Keratinocyte (primary cell): ENCODE measurements around the gene PLCL1. TPM values are rescaled to one million over a fixed set of nuclear protein-coding genes. Genes with fewer than 3 reads are reported as not detected.

ENCODE experiments used
- DNase-seq: peaks from one replicate; pipeline ENCODE4 v3.0.0-alpha.2; 2011; ENCODE audit warnings: low read depth, missing footprints, low spot score
- FAIRE-seq: peaks from 2 replicates; lab custom pipeline; 2011; peaks lifted over from hg19 to GRCh38; lab: Jason Lieb, UNC
- H2AFZ ChIP-seq: 2 replicates; pipeline ENCODE4 v1.6.0; 2012; ENCODE audit warnings: low read length, control low read depth, inconsistent platforms; ENCODE audit not compliant: control insufficient read depth
- H3K27ac ChIP-seq: 2 replicates; pipeline ENCODE4 v1.5.1; 2011; ENCODE audit warnings: low read length; ENCODE audit not compliant: control insufficient read depth, insufficient read depth
- H3K27me3 ChIP-seq: 3 replicates; pipeline ENCODE4 v1.6.0; 2011; ENCODE audit warnings: low read length; ENCODE audit not compliant: control insufficient read depth, insufficient read depth; ENCODE audit errors: extremely low read depth
- H3K36me3 ChIP-seq, 2 experiments: 2 replicates in 1 of 2; 3 replicates in 1 of 2; pipeline ENCODE4 v1.5.1; 2011; ENCODE audit warnings: low read length in 2 of 2, mild to moderate bottlenecking in 1 of 2; ENCODE audit not compliant: control insufficient read depth in 2 of 2, insufficient read depth in 2 of 2; ENCODE audit errors: extremely low read depth in 1 of 2
- H3K4me1 ChIP-seq: 3 replicates; pipeline ENCODE4 v1.5.1; 2011; ENCODE audit warnings: low read length; ENCODE audit not compliant: control insufficient read depth, insufficient read depth; ENCODE audit errors: extremely low read depth
- H3K4me2 ChIP-seq: 3 replicates; pipeline ENCODE4 v1.6.0; 2011; ENCODE audit warnings: low read depth, low read length; ENCODE audit not compliant: control insufficient read depth, insufficient read depth; ENCODE audit errors: extremely low read depth
- H3K4me3 ChIP-seq, 3 experiments: fragments of 200-600 bp in 1 of 3; sonication (generic) in 1 of 3; 2 replicates in 2 of 3; 3 replicates in 1 of 3; pipeline ENCODE4 v1.5.1; 2011 to 2016; ENCODE audit warnings: low read length in 3 of 3, mild to moderate bottlenecking in 3 of 3, control low read depth in 2 of 3, inconsistent platforms in 1 of 3, low read depth in 1 of 3, mixed read lengths in 1 of 3, mixed run types in 1 of 3, moderate library complexity in 1 of 3; ENCODE audit not compliant: control insufficient read depth in 2 of 3, insufficient read depth in 2 of 3; ENCODE audit errors: extremely low read depth in 1 of 3
- H3K79me2 ChIP-seq: 2 replicates; pipeline ENCODE4 v1.6.0; 2012; ENCODE audit warnings: low read length; ENCODE audit not compliant: control insufficient read depth, insufficient read depth
- H3K9ac ChIP-seq: 3 replicates; pipeline ENCODE4 v1.6.0; 2011; ENCODE audit warnings: low read length; ENCODE audit not compliant: control insufficient read depth, insufficient read depth; ENCODE audit errors: extremely low read depth
- H3K9me1 ChIP-seq: 3 replicates; pipeline ENCODE4 v1.6.0; 2011; ENCODE audit warnings: low read length; ENCODE audit not compliant: control insufficient read depth, insufficient read depth; ENCODE audit errors: extremely low read depth
- H3K9me3 ChIP-seq: 2 replicates; pipeline ENCODE4 v1.5.1; 2012; ENCODE audit warnings: low read depth, low read length; ENCODE audit not compliant: control insufficient read depth
- H4K20me1 ChIP-seq: 3 replicates; pipeline ENCODE4 v1.6.0; 2011; ENCODE audit warnings: low read length; ENCODE audit not compliant: control insufficient read depth, insufficient read depth; ENCODE audit errors: extremely low read depth
- EZH2 ChIP-seq: IDR thresholded peaks from one replicate; pipeline ENCODE4 v1.6.1; 2012; ENCODE audit warnings: inconsistent platforms, mild to moderate bottlenecking, low read length, moderate library complexity
- dilution Hi-C: fragments of 300-500 bp; cut with MboI; formaldehyde crosslinking; loops from one replicate; pipeline ENCODE4 v1.7.0; 2020; ENCODE audit warnings: low sequenced_read_pairs; ENCODE audit not compliant: extremely low pct_ligation_motif_present
- polyA plus RNA-seq, 5 experiments: library from polyadenylated mRNA; depleted of rRNA in 3 of 5; stranded (reverse) in 3 of 5; stranded (forward) in 1 of 5; unstranded in 1 of 5; fragments of >200 nt; gene quantifications; 1 replicate in 1 of 5; 2 replicates in 3 of 5; 3 replicates in 1 of 5; pipeline versions ENCODE4 v1.2.1 to v1.2.3, GENCODE V29; 2011 to 2012; ENCODE audit warnings: missing spikeins in 2 of 5, low read depth in 1 of 5, low replicate concordance in 1 of 5
- TF ChIP-seq, protein P1 (sequence below), 3 experiments: IDR thresholded peaks in 1 of 3; conservative IDR thresholded peaks in 1 of 3; optimal IDR thresholded peaks in 1 of 3; 2 replicates in 2 of 3; 3 replicates in 1 of 3; pipeline versions ENCODE3 to v1.5.1; 2011; ENCODE audit warnings: low read length in 3 of 3, mild to moderate bottlenecking in 3 of 3, moderate library complexity in 2 of 3, control low read depth in 1 of 3, inconsistent platforms in 1 of 3; ENCODE audit not compliant: insufficient read depth in 2 of 3; ENCODE audit errors: extremely low read depth in 1 of 3

Gene PLCL1
- polyA plus RNA-seq, 1 donor (not counting 4 experiments of a cell fraction or from before 2014, with no cell fraction given), result 0.01 TPM

DNA sequence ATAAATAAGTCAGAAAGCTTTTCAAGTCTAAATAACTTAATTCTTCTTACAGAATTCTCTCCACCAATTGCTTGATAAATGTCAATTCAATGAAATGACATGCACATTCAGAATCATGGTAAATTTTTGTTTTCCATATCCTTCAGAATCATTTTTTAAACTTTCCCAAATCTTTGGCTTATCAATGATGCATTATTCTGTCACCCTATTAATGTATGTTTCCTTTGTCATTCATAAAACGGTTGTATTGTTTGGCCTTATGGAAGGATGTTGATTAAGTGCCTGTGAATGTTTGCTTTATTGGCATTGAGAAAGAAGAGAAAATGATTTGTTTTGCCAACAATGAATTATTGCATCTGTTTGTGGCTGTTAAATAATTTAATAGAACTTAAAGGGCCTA, 260.9 kb downstream of the PLCL1 start:
- Histone ChIP-seq H3K9me3 (no peaks in the 10 kb centered on the region), H3K27me3 (no peaks in the 10 kb centered on the region), H3K9me1 (no peaks in the 10 kb centered on the region), H3K27ac (no peak overlapping the region), H3K4me1 (no peaks in the 10 kb centered on the region), H3K4me2 (no peak overlapping the region), H3K9ac (no peak overlapping the region), H3K36me3 (no peaks in the 10 kb centered on the region), H2AFZ (no peak overlapping the region), H3K4me3 (no peak overlapping the region), H3K79me2 (no peaks in the 10 kb centered on the region), H4K20me1 (no peaks in the 10 kb centered on the region)
- dilution Hi-C loops, result no loop called here
- TF ChIP-seq, protein P1, sequence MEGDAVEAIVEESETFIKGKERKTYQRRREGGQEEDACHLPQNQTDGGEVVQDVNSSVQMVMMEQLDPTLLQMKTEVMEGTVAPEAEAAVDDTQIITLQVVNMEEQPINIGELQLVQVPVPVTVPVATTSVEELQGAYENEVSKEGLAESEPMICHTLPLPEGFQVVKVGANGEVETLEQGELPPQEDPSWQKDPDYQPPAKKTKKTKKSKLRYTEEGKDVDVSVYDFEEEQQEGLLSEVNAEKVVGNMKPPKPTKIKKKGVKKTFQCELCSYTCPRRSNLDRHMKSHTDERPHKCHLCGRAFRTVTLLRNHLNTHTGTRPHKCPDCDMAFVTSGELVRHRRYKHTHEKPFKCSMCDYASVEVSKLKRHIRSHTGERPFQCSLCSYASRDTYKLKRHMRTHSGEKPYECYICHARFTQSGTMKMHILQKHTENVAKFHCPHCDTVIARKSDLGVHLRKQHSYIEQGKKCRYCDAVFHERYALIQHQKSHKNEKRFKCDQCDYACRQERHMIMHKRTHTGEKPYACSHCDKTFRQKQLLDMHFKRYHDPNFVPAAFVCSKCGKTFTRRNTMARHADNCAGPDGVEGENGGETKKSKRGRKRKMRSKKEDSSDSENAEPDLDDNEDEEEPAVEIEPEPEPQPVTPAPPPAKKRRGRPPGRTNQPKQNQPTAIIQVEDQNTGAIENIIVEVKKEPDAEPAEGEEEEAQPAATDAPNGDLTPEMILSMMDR (optimal IDR thresholded peaks at IDR 0.05 in 1 of 3, IDR thresholded peaks at IDR 0.05 in 1 of 3, conservative IDR thresholded peaks at IDR 0.05 in 1 of 3; ENCODE audit: extremely low read depth in 1 of 3, insufficient read depth in 2 of 3, low read length in 3 of 3), result no peak
- TF ChIP-seq EZH2, result no peak
- DNase-seq (no peak), FAIRE-seq (no peak)

DNA sequence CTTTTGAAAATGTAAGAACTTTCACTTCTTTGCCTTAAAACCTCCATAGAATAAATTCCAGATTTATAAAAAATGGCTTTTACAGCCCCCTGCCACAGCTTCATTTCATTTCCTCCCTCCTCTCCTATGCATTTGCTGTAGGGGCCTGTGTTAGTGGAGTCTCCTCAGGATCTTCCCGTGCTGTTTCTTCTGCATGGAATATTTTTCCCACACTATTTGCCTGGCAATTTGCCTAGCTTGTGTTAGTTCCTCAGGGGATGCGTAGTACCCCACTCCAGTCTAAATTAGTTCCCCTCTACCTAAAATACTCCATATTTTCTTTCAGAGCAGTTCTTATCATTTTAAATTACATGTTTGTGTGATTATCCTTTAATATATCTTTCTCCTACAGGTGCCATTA, 262.2 kb downstream of the PLCL1 start:
- Histone ChIP-seq H3K27me3 (no peaks in the 10 kb centered on the region), H2AFZ (no peak overlapping the region), H3K4me2 (no peak overlapping the region), H3K27ac (no peak overlapping the region), H3K9ac (no peak overlapping the region), H3K4me1 (no peaks in the 10 kb centered on the region), H3K4me3 (no peak overlapping the region), H4K20me1 (no peaks in the 10 kb centered on the region), H3K9me1 (no peaks in the 10 kb centered on the region), H3K79me2 (no peaks in the 10 kb centered on the region), H3K9me3 (no peaks in the 10 kb centered on the region), H3K36me3 (no peaks in the 10 kb centered on the region)
- dilution Hi-C loops, result no loop called here
- FAIRE-seq (no peak), DNase-seq (no peak)
- TF ChIP-seq, protein P1 (optimal IDR thresholded peaks at IDR 0.05 in 1 of 3, IDR thresholded peaks at IDR 0.05 in 1 of 3, conservative IDR thresholded peaks at IDR 0.05 in 1 of 3; ENCODE audit: extremely low read depth in 1 of 3, insufficient read depth in 2 of 3, low read length in 3 of 3), result no peak
- no peak for TF ChIP-seq EZH2
